SK-N-SH (cell line): ENCODE measurements around the gene ASIC4. TPM values are rescaled to one million over a fixed set of nuclear protein-coding genes. Genes with fewer than 3 reads are reported as not detected.

Source experiments
- CTCF ChIA-PET: fragments of 300-600, 350-600 bp; formaldehyde crosslinking; extraction: SDS; loops from one replicate; lab custom pipeline; 2021; lab: Yijun Ruan, JAX
- POLR2A ChIA-PET: fragments of 350-600 bp; sonication (Branson Sonifier 250); formaldehyde crosslinking; extraction: SDS; loops from one replicate; lab custom pipeline; 2020; ENCODE audit warnings: antibody characterized with exemption, inconsistent platforms; lab: Yijun Ruan, JAX
- DNase-seq: peaks from one replicate; pipeline ENCODE4 v3.0.0; 2012
- H2AFZ ChIP-seq: fragments of 200-600 bp; sonication (generic); 2 replicates; pipeline ENCODE4 v1.8.1; 2016; ENCODE audit warnings: antibody characterized with exemption, mild to moderate bottlenecking, low read depth
- H3F3A ChIP-seq: fragments of 200-600 bp; sonication (generic); replicated peaks from 2 replicates; pipeline ENCODE3; 2016; ENCODE audit warnings: antibody characterized with exemption, mild to moderate bottlenecking; ENCODE audit not compliant: insufficient read depth
- H3K27ac ChIP-seq, 2 experiments: fragments of 200-500 bp in 1 of 2; fragments of 200-600 bp in 1 of 2; sonication (Bioruptor generic) in 1 of 2; sonication (generic), shearing (Covaris generic) in 1 of 2; 2 replicates each; pipeline versions ENCODE4 v1.5.1 to v1.6.1; 2014 to 2016; ENCODE audit warnings: low read depth in 2 of 2, inconsistent platforms in 1 of 2, low read length in 1 of 2, mild to moderate bottlenecking in 1 of 2, mixed read lengths in 1 of 2
- H3K27me3 ChIP-seq: fragments of 200-600 bp; sonication (generic), shearing (Covaris generic); 2 replicates; pipeline ENCODE4 v1.6.1; 2016; ENCODE audit warnings: mixed run types; ENCODE audit not compliant: insufficient read depth
- H3K36me3 ChIP-seq, 2 experiments: fragments of 200-500 bp in 1 of 2; fragments of 200-600 bp in 1 of 2; sonication (Bioruptor generic) in 1 of 2; sonication (generic) in 1 of 2; replicated peaks in 1 of 2; 2 replicates each; pipeline versions ENCODE3 to v1.5.1; 2014 to 2016; ENCODE audit warnings: low read length in 1 of 2, mild to moderate bottlenecking in 1 of 2; ENCODE audit not compliant: insufficient read depth in 2 of 2, control insufficient read depth in 1 of 2
- H3K4me1 ChIP-seq, 2 experiments: fragments of 200-500 bp in 1 of 2; fragments of 200-600 bp in 1 of 2; sonication (Bioruptor generic) in 1 of 2; sonication (generic), shearing (Covaris generic) in 1 of 2; 2 replicates each; pipeline versions ENCODE4 v1.5.1 to v1.6.1; 2014 to 2016; ENCODE audit warnings: low read depth in 1 of 2, low read length in 1 of 2, mixed run types in 1 of 2; ENCODE audit not compliant: insufficient read depth in 2 of 2, control insufficient read depth in 1 of 2
- H3K4me2 ChIP-seq: fragments of 200-600 bp; sonication (generic), shearing (Covaris generic); 2 replicates; pipeline ENCODE4 v1.6.1; 2017; ENCODE audit warnings: mixed run types
- H3K4me3 ChIP-seq, 2 experiments: fragments of 200-500 bp in 1 of 2; fragments of 200-600 bp in 1 of 2; sonication (Bioruptor generic) in 1 of 2; sonication (generic), shearing (Covaris generic) in 1 of 2; 2 replicates each; pipeline versions ENCODE4 v1.5.1 to v1.8.1; 2014 to 2016; ENCODE audit warnings: low read depth in 2 of 2, inconsistent platforms in 1 of 2, low read length in 1 of 2, mild to moderate bottlenecking in 1 of 2, mixed read lengths in 1 of 2, moderate library complexity in 1 of 2
- H3K79me2 ChIP-seq: fragments of 200-600 bp; sonication (generic); 2 replicates; pipeline ENCODE4 v1.8.1; 2017; ENCODE audit warnings: mild to moderate bottlenecking; ENCODE audit not compliant: insufficient read depth
- H3K9ac ChIP-seq: fragments of 200-600 bp; sonication (generic); 2 replicates; pipeline ENCODE4 v1.6.1; 2017; ENCODE audit warnings: mixed run types
- H3K9me2 ChIP-seq: fragments of 200-600 bp; sonication (generic); 2 replicates; pipeline ENCODE4 v1.6.1; 2017; ENCODE audit warnings: mixed run types
- H3K9me3 ChIP-seq: fragments of 200-600 bp; sonication (generic); 2 replicates; pipeline ENCODE4 v1.6.1; 2017; ENCODE audit warnings: mixed run types, mild to moderate bottlenecking, moderate library complexity
- H4K20me1 ChIP-seq: fragments of 200-600 bp; sonication (generic); 2 replicates; pipeline ENCODE4 v1.6.1; 2017; ENCODE audit warnings: mild to moderate bottlenecking, mixed run types; ENCODE audit not compliant: insufficient read depth
- ELF1 ChIP-seq: IDR thresholded peaks from 2 replicates; pipeline ENCODE4 v1.4.0; 2012
- EZH2phosphoT487 ChIP-seq: fragments of 200-600 bp; sonication (generic); IDR thresholded peaks from 2 replicates; pipeline ENCODE4 v1.6.1; 2017; ENCODE audit warnings: low read depth, mixed run types, mild to moderate bottlenecking, antibody characterized with exemption, moderate library complexity, borderline replicate concordance
- FOSL2 ChIP-seq: IDR thresholded peaks from 2 replicates; pipeline ENCODE4 v1.4.0; 2012; ENCODE audit warnings: low read depth, mild to moderate bottlenecking, moderate library complexity, borderline replicate concordance
- FOXM1 ChIP-seq: IDR thresholded peaks from 2 replicates; pipeline ENCODE4 v1.4.0; 2012; ENCODE audit warnings: low read depth, mild to moderate bottlenecking
- GABPA ChIP-seq: IDR thresholded peaks from 2 replicates; pipeline ENCODE4 v1.4.0; 2012; ENCODE audit warnings: low read depth, mild to moderate bottlenecking
- SIN3A ChIP-seq: IDR thresholded peaks from 2 replicates; pipeline ENCODE4 v1.6.1; 2012; ENCODE audit warnings: low read depth, mild to moderate bottlenecking, low read length, moderate library complexity, borderline replicate concordance
- YY1 ChIP-seq: IDR thresholded peaks from 2 replicates; pipeline ENCODE4 v1.4.0; 2012; ENCODE audit warnings: low read depth, mild to moderate bottlenecking
- WGBS: methylation state at CpG from one replicate; pipeline ENCODE4 v1.1.6; 2017; ENCODE audit warnings: low lambda C conversion rate; 5-methylcytosine and 5-hydroxymethylcytosine counted together
- polyA plus RNA-seq, 3 experiments: library from polyadenylated mRNA; depleted of rRNA; stranded (reverse); fragments of >200 nt; gene quantifications; 2 replicates each; pipeline ENCODE4 v1.2.3, GENCODE V29; 2012
- TF ChIP-seq, protein P1 (sequence below): IDR thresholded peaks from 2 replicates; pipeline ENCODE4 v1.4.0; 2012; ENCODE audit warnings: low read depth, borderline replicate concordance
- TF ChIP-seq, protein P2 (sequence below): fragments of 200-600 bp; sonication (generic); IDR thresholded peaks from 2 replicates; pipeline ENCODE4 v1.6.1; 2017; ENCODE audit warnings: antibody characterized with exemption, mild to moderate bottlenecking, moderate library complexity
- TF ChIP-seq, protein P3 (sequence below): IDR thresholded peaks from 2 replicates; pipeline ENCODE4; 2012
- TF ChIP-seq, protein P4 (sequence below): IDR thresholded peaks from 2 replicates; pipeline ENCODE4 v1.4.0; 2012; ENCODE audit warnings: low read depth, borderline replicate concordance
- TF ChIP-seq, protein P5 (sequence below): fragments of 150-350 bp; IDR thresholded peaks from 2 replicates; pipeline ENCODE4 v1.6.1; 2016; ENCODE audit warnings: mild to moderate bottlenecking, low read depth, low read length
- TF ChIP-seq, protein P6 (sequence below): IDR thresholded peaks from 2 replicates; pipeline ENCODE4 v1.6.1; 2012; ENCODE audit warnings: mild to moderate bottlenecking, low read depth, low read length, moderate library complexity

Gene ASIC4
- polyA plus RNA-seq, 1 of the 3 experiments (the other 2 are of a cell fraction): 0.05 TPM

DNA sequence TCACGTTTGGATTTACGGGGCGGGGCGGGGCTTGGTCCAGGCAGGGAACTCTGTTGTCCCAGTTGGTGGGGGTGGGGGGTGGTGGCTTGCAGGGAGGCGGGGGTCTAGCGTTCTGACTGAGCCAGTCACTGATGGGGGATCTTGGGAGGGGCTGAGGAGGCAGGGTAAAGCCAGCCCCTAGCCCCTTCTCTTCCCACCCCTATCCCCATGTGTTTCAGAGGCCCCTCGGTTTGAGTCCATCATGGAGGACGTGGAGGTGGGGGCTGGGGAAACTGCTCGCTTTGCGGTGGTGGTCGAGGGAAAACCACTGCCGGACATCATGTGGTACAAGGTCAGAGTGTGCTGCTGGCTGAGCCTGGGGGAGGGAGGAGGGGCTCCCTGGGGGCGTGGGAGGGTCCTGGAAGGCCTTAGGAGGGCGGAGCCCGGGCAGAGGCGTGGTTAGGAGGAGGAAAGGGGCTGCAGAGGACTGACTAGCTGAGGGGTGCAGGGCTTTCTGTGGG is 37.6 kb upstream of the ASIC4 start:
- peak overlapping the region in 1 of 2 experiments; percentile 68; a peak in 2 of 4 replicates for H3K27ac ChIP-seq
- H3K9me3 ChIP-seq: no peaks in the 10 kb centered on the region
- no peak overlapping the region for H3K4me3 ChIP-seq
- H3K9ac ChIP-seq: no peak overlapping the region
- WGBS: 61% methylated on average over 16 of the region's 16 CpGs
- H3K4me1 ChIP-seq: peaks cover 0 to 36% of the 10 kb centered on the region in 2 experiments; a peak in 1 of 4 replicates
- H3K4me2 ChIP-seq: no peak overlapping the region
- CTCF ChIA-PET: interaction anchor here (0.8 to 56.4 kb wide), 22 partner anchors 9 to 213 kb away, joined by 3 to 2824 read pairs (median 6); partner anchors contain the start of genes ASIC4, CHPF, GMPPA and TMEM198
- H2AFZ ChIP-seq: no peak overlapping the region
- H3K79me2 ChIP-seq: no peaks in the 10 kb centered on the region
- TF ChIP-seq, protein P1, sequence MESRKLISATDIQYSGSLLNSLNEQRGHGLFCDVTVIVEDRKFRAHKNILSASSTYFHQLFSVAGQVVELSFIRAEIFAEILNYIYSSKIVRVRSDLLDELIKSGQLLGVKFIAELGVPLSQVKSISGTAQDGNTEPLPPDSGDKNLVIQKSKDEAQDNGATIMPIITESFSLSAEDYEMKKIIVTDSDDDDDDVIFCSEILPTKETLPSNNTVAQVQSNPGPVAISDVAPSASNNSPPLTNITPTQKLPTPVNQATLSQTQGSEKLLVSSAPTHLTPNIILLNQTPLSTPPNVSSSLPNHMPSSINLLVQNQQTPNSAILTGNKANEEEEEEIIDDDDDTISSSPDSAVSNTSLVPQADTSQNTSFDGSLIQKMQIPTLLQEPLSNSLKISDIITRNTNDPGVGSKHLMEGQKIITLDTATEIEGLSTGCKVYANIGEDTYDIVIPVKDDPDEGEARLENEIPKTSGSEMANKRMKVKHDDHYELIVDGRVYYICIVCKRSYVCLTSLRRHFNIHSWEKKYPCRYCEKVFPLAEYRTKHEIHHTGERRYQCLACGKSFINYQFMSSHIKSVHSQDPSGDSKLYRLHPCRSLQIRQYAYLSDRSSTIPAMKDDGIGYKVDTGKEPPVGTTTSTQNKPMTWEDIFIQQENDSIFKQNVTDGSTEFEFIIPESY: no peak
- no peak for TF ChIP-seq FOXM1
- no peak for TF ChIP-seq GABPA
- TF ChIP-seq, protein P2, sequence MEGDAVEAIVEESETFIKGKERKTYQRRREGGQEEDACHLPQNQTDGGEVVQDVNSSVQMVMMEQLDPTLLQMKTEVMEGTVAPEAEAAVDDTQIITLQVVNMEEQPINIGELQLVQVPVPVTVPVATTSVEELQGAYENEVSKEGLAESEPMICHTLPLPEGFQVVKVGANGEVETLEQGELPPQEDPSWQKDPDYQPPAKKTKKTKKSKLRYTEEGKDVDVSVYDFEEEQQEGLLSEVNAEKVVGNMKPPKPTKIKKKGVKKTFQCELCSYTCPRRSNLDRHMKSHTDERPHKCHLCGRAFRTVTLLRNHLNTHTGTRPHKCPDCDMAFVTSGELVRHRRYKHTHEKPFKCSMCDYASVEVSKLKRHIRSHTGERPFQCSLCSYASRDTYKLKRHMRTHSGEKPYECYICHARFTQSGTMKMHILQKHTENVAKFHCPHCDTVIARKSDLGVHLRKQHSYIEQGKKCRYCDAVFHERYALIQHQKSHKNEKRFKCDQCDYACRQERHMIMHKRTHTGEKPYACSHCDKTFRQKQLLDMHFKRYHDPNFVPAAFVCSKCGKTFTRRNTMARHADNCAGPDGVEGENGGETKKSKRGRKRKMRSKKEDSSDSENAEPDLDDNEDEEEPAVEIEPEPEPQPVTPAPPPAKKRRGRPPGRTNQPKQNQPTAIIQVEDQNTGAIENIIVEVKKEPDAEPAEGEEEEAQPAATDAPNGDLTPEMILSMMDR: no peak
- TF ChIP-seq EZH2phosphoT487: no peak
- POLR2A ChIA-PET: interaction anchor here (0.8 to 1.3 kb wide), 3 partner anchors 16 to 41 kb away, joined by 3 to 4 read pairs (median 3); no protein-coding TSS in a partner anchor
- no peaks in the 10 kb centered on the region for H3K27me3 ChIP-seq
- H3K36me3 ChIP-seq: peaks cover 21 to 54% of the 10 kb centered on the region in 2 experiments
- no peaks in the 10 kb centered on the region for H3K9me2 ChIP-seq
- peak; percentile 72 for DNase-seq
- H4K20me1 ChIP-seq: no peaks in the 10 kb centered on the region
- H3F3A ChIP-seq: peaks cover 6% of the 10 kb centered on the region

DNA sequence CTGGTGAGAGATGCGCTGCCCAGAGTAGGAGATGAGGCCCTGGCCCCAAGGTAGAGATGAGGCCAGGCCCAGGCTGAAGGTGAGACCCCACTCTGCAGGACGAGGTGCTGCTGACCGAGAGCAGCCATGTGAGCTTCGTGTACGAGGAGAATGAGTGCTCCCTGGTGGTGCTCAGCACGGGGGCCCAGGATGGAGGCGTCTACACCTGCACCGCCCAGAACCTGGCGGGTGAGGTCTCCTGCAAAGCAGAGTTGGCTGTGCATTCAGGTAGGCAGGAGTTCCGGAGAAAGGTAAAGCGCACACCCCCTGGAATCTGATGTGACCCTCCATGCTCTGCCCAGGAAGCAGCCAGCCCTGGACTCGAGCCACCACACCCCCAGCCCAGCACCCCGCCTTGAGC is 37.1 kb upstream of the ASIC4 start:
- H3K27ac ChIP-seq: peak overlapping the region in 1 of 2 experiments; percentile 39; a peak in 1 of 4 replicates
- peaks cover 20 to 54% of the 10 kb centered on the region in 2 experiments for H3K36me3 ChIP-seq
- H3K9me3 ChIP-seq: no peaks in the 10 kb centered on the region
- WGBS: 98% methylated on average over 4 of the region's 13 CpGs
- no peak overlapping the region for H3K4me3 ChIP-seq
- H3K27me3 ChIP-seq: no peaks in the 10 kb centered on the region
- H3K79me2 ChIP-seq: no peaks in the 10 kb centered on the region
- peaks cover 0 to 32% of the 10 kb centered on the region in 2 experiments; a peak in 1 of 4 replicates for H3K4me1 ChIP-seq
- H3K9me2 ChIP-seq: no peaks in the 10 kb centered on the region
- DNase-seq: no peak
- POLR2A ChIA-PET: interaction anchor here (0.8 to 1.3 kb wide), 2 partner anchors 17 to 33 kb away, joined by 3 to 4 read pairs; no protein-coding TSS in a partner anchor
- peaks cover 6% of the 10 kb centered on the region for H3F3A ChIP-seq
- H3K9ac ChIP-seq: no peak overlapping the region
- H4K20me1 ChIP-seq: no peaks in the 10 kb centered on the region
- no peak overlapping the region for H3K4me2 ChIP-seq
- CTCF ChIA-PET: interaction anchor here (0.8 to 56.4 kb wide), 11 partner anchors 9 to 212 kb away, joined by 4 to 2824 read pairs (median 16); partner anchors contain the start of genes ASIC4, CHPF, GMPPA and TMEM198
- H2AFZ ChIP-seq: no peak overlapping the region
- TF ChIP-seq, protein P3, sequence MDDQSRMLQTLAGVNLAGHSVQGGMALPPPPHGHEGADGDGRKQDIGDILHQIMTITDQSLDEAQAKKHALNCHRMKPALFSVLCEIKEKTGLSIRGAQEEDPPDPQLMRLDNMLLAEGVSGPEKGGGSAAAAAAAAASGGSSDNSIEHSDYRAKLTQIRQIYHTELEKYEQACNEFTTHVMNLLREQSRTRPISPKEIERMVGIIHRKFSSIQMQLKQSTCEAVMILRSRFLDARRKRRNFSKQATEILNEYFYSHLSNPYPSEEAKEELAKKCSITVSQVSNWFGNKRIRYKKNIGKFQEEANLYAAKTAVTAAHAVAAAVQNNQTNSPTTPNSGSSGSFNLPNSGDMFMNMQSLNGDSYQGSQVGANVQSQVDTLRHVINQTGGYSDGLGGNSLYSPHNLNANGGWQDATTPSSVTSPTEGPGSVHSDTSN: no peak
- TF ChIP-seq, protein P4, sequence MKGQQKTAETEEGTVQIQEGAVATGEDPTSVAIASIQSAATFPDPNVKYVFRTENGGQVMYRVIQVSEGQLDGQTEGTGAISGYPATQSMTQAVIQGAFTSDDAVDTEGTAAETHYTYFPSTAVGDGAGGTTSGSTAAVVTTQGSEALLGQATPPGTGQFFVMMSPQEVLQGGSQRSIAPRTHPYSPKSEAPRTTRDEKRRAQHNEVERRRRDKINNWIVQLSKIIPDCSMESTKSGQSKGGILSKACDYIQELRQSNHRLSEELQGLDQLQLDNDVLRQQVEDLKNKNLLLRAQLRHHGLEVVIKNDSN: no peak
- TF ChIP-seq ELF1 (no peak), SIN3A (no peak), YY1 (no peak), FOSL2 (no peak)
- TF ChIP-seq, protein P5, sequence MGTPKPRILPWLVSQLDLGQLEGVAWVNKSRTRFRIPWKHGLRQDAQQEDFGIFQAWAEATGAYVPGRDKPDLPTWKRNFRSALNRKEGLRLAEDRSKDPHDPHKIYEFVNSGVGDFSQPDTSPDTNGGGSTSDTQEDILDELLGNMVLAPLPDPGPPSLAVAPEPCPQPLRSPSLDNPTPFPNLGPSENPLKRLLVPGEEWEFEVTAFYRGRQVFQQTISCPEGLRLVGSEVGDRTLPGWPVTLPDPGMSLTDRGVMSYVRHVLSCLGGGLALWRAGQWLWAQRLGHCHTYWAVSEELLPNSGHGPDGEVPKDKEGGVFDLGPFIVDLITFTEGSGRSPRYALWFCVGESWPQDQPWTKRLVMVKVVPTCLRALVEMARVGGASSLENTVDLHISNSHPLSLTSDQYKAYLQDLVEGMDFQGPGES: no peak
- TF ChIP-seq, protein P6, sequence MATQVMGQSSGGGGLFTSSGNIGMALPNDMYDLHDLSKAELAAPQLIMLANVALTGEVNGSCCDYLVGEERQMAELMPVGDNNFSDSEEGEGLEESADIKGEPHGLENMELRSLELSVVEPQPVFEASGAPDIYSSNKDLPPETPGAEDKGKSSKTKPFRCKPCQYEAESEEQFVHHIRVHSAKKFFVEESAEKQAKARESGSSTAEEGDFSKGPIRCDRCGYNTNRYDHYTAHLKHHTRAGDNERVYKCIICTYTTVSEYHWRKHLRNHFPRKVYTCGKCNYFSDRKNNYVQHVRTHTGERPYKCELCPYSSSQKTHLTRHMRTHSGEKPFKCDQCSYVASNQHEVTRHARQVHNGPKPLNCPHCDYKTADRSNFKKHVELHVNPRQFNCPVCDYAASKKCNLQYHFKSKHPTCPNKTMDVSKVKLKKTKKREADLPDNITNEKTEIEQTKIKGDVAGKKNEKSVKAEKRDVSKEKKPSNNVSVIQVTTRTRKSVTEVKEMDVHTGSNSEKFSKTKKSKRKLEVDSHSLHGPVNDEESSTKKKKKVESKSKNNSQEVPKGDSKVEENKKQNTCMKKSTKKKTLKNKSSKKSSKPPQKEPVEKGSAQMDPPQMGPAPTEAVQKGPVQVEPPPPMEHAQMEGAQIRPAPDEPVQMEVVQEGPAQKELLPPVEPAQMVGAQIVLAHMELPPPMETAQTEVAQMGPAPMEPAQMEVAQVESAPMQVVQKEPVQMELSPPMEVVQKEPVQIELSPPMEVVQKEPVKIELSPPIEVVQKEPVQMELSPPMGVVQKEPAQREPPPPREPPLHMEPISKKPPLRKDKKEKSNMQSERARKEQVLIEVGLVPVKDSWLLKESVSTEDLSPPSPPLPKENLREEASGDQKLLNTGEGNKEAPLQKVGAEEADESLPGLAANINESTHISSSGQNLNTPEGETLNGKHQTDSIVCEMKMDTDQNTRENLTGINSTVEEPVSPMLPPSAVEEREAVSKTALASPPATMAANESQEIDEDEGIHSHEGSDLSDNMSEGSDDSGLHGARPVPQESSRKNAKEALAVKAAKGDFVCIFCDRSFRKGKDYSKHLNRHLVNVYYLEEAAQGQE: no peak
